ENCODE data around the gene YY1AP1. TPM values are rescaled to one million over a fixed set of nuclear protein-coding genes. Genes with fewer than 3 reads are reported as not detected.
"Not testable (repeated sequence)": the region's sequence is repeated elsewhere in the genome, so short reads cannot be mapped to it uniquely, and the experiment has no call there.

Gene YY1AP1
- total and polyA plus RNA-seq, 2 experiments from 2014 or later: 42.0 to 44.7 TPM

DNA sequence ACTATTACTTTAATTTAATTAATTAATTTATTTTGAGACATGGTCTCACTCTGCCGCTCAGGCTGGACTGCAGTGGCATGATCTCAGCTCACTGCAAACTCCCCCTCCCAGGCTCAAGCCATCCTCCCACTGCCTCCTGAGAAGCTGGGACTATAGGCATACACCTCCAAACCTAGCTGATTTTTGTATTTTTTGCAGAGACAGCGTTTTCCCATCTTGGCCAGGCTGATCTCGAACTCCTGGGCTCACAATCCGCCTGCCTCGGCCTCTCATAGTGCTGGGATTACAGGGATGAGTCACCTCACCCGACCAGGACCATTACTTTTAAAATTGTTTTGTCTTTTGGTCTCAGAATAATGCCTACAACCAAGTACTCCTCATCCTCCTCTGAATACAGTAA, 15.6 kb downstream of the YY1AP1 start:
- TF ChIP-seq, protein P1, sequence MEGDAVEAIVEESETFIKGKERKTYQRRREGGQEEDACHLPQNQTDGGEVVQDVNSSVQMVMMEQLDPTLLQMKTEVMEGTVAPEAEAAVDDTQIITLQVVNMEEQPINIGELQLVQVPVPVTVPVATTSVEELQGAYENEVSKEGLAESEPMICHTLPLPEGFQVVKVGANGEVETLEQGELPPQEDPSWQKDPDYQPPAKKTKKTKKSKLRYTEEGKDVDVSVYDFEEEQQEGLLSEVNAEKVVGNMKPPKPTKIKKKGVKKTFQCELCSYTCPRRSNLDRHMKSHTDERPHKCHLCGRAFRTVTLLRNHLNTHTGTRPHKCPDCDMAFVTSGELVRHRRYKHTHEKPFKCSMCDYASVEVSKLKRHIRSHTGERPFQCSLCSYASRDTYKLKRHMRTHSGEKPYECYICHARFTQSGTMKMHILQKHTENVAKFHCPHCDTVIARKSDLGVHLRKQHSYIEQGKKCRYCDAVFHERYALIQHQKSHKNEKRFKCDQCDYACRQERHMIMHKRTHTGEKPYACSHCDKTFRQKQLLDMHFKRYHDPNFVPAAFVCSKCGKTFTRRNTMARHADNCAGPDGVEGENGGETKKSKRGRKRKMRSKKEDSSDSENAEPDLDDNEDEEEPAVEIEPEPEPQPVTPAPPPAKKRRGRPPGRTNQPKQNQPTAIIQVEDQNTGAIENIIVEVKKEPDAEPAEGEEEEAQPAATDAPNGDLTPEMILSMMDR (IDR thresholded peaks at IDR 0.05; ENCODE audit: low read depth, low read length): no peak
- H3K9me3 ChIP-seq (ENCODE audit: low read depth): no peaks in the 10 kb centered on the region
- DNase-seq (ENCODE audit: low read depth in 1 of 2, low spot score in 1 of 2): no peak
- no peaks in the 10 kb centered on the region for H3K27me3 ChIP-seq
- H3K36me3 ChIP-seq: peaks cover 71% of the 10 kb centered on the region
- no peak overlapping the region for H3K27ac ChIP-seq
- no peak overlapping the region for H3K4me3 ChIP-seq
- no peaks in the 10 kb centered on the region for H3K4me1 ChIP-seq (ENCODE audit: low read depth)

DNA sequence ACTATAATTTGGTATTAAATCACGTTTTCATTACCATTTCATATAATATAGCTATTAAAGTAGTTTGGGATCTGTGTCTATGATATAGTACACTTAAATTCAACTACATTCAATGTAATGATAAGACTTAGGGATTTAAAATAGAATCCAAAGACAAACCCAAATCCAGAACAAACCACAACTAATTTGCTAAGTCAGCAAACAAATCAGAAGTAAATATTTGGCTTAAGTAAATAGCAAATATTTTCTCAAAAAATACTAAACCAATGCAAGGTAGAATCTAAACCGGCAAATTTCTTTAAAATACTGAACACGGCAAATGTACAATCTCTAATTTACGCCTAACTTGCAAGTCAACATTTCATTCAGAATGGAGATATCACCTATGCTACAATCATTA, 16.8 kb downstream of the YY1AP1 start:
- Histone ChIP-seq H3K36me3 (peaks cover 70% of the 10 kb centered on the region), H3K27me3 (no peaks in the 10 kb centered on the region), H3K4me3 (no peak overlapping the region), H3K4me1 (ENCODE audit: low read depth) (no peaks in the 10 kb centered on the region), H3K9me3 (ENCODE audit: low read depth) (no peaks in the 10 kb centered on the region), H3K27ac (no peak overlapping the region)
- TF ChIP-seq, protein P1 (IDR thresholded peaks at IDR 0.05; ENCODE audit: low read depth, low read length): no peak
- no peak for DNase-seq (ENCODE audit: low read depth in 1 of 2, low spot score in 1 of 2)

DNA sequence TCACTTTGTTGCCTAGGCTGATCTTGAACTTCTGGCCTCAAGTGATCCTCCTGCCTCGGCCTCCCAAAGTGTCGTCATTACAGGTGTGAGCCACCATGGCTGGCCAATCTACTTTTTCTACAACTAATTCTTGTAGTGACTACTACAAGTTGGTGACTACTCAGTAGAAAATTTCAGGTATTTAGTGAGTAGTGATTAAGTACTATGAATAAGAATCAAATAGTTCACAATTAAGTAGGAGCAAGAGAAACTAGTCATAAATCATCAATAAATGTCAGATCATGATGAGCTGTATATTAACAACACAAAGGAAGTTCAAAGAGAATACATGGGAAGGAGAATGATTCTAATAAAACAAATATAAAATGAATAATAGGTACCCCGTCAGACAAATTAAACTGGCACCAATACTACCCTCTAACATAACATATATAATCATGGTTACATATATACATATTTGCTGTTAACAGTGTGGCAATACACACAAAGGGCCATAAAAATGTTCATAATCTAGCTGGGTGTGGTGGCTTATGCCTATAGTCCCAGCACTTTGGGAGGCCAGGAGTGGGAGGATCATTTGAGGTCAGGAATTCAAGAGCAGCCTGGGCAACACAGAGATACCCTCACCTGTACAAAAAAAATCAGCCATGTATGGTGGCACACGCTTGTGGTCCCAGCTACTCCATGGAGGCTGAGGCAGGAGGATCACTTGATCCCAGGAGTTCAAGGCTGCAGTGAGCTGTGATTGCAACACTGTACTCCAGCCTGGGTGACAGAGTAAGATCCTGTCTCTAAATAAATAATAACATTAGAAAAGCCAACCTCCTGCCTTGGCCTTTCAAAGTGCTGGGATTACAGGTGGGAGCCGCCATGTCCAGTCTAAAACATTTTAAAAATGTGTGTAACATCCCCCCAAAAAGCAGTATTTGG, 19.1 kb downstream of the YY1AP1 start:
- H3K27me3 ChIP-seq: no peaks in the 10 kb centered on the region

DNA sequence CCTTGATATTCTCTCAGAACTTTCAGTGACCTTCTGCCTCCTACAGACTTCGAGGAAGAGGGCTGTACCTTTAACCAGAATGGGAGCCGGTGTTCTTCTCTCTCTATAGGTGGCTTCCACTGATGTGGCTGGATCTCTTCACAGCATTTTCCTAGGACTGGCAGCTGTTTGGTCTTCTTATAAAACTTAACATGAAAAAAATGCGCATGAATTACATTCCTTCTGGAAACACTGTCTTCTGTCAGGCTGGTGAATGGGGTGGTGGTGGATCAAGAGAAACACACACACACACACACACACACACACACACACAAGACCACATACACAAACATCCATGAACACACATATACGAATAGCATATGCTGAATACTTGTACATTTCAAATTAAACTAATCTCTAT, 27.3 kb downstream of the YY1AP1 start:
- H3K4me3 ChIP-seq; DNase-seq (ENCODE audit: low read depth in 1 of 2, low spot score in 1 of 2); H3K27me3 ChIP-seq; H3K9me3 ChIP-seq (ENCODE audit: low read depth); H3K27ac ChIP-seq; H3K4me1 ChIP-seq (ENCODE audit: low read depth): not testable (repeated sequence)
- peaks cover 44% of the 10 kb centered on the region for H3K36me3 ChIP-seq

More for the DNA sequence above, 19.1 kb downstream of the YY1AP1 start:
- Histone ChIP-seq H3K4me1 (ENCODE audit: low read depth) (no peaks in the 10 kb centered on the region), H3K36me3 (peaks cover 63% of the 10 kb centered on the region), H3K4me3 (no peak overlapping the region), H3K9me3 (ENCODE audit: low read depth) (no peaks in the 10 kb centered on the region), H3K27ac (no peak overlapping the region)
- TF ChIP-seq, protein P1 (IDR thresholded peaks at IDR 0.05; ENCODE audit: low read depth, low read length): no peak
- DNase-seq (ENCODE audit: low read depth in 1 of 2, low spot score in 1 of 2): no peak

DNA sequence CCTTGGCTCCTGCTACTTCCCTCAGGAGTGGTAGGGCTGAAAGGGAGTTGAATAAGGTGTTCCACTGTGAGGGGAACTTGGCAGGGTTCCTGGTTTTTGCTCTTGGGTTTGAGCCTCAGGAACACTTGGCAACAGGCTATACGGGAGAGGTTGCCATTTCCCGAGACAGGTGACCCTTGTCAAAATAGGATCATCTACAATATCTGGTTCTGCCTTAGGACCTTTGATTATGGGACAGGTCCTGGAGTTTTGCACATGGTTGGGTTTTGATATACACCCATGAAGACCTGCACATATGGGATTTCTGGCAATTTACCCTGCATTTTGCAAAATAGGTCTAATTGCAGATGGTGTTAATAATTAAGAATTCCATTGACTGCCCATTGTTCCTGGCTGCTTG, 31.1 kb downstream of the YY1AP1 start:
- no peak overlapping the region for H3K4me3 ChIP-seq
- TF ChIP-seq, protein P1 (IDR thresholded peaks at IDR 0.05; ENCODE audit: low read depth, low read length): no peak
- no peaks in the 10 kb centered on the region for H3K27me3 ChIP-seq
- H3K4me1 ChIP-seq (ENCODE audit: low read depth): no peaks in the 10 kb centered on the region
- H3K36me3 ChIP-seq: peaks cover 24% of the 10 kb centered on the region
- H3K27ac ChIP-seq: peak overlapping the region; percentile 36
- DNase-seq (ENCODE audit: low read depth in 1 of 2, low spot score in 1 of 2): no peak
- no peaks in the 10 kb centered on the region for H3K9me3 ChIP-seq (ENCODE audit: low read depth)

DNA sequence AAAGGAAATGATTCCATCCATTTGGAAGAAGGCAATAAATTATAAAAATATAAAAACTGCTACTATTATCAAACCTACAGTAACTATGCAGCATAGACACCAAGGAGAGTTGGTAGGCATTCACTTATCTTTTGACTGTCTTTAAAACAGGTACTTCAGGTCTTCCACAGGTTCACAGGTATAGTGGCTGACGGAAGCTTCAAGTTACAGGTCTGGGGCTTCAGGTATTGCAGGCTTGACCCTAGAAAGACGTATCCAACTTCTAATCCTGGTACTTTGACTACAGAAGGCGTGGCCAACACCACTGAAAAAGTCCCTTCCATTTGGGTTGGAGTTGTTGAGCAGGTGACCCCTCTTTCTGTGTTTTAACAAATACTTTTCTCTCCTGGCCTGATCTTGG, 35.6 kb downstream of the YY1AP1 start:
- Histone ChIP-seq H3K9me3 (ENCODE audit: low read depth) (no peaks in the 10 kb centered on the region), H3K36me3 (no peaks in the 10 kb centered on the region), H3K27me3 (no peaks in the 10 kb centered on the region), H3K27ac (no peak overlapping the region), H3K4me1 (ENCODE audit: low read depth) (no peaks in the 10 kb centered on the region), H3K4me3 (no peak overlapping the region)
- TF ChIP-seq, protein P1 (IDR thresholded peaks at IDR 0.05; ENCODE audit: low read depth, low read length): no peak
- no peak for DNase-seq (ENCODE audit: low read depth in 1 of 2, low spot score in 1 of 2)
